GM10847 (cell line): Measurements from ENCODE around the gene TP53BP2.

Source experiments
- POLR2A ChIP-seq: IDR thresholded peaks from 2 replicates; pipeline ENCODE4 v1.6.1; 2011; ENCODE audit not compliant: insufficient read length; ENCODE audit errors: extremely low read depth

TP53BP2 gene

DNA sequence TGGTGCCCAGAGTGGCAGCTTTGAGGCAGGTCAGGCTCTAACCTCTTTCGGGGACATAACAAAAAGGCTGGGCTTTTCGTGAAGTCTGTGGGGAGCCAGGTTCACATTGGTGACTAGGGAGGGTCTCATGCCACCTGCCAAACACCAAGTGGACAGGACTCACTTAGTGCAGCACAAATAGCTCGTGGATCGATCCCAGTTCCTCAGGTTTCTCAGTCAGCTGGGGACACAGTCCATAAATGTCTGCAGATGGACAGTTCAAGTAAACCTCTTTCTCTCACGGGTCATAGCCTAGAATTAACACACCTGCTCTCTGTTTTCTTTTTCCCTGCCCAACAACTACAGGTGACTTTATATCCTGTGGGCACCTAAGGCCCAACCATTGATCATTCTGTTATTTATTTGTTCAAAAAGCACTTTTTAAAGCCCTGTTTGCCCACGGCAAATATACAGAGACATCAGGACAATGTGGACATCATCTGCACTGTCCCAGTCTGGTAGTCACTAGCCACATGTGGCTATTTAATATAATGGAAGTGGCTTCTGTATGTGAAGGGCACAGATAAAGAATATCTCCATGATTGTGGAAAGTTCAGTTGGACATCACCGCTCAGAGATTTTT lies 79.9 kb downstream of the TP53BP2 start:
- TF ChIP-seq POLR2A: no peak

DNA sequence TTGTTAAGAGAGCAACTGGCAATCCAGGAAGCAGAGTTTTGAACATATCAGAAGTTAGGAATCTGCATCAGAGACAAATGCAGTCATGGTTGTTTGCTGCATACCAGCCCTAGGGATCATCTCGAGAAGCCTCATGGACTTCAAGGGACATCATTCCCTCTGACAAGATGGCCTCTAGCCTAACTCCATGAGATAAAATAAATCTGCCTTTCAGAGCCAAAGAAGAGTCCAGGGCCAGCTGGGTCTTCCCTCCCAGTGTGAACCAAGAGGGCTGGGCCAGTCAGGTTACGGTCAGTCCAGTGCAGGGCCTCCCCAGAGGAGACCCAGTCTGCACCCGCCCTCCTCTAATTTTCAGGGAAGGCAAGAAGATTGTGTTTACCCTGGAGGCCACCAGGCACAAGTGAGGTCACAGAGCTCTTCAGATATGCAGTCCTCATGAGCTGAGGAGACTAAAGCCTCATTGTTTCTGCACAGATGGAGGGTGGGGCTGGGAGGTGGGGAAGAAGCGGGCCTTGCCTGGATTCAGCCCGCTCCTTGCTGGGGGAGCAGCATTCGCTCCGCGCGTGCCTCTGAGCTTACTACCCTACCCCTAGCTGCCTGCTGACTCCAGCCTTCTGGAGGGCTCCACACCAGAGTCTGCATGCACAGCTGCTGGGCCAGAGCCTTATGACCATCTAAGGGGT lies 80.6 kb downstream of the TP53BP2 start:
- no peak for TF ChIP-seq POLR2A

DNA sequence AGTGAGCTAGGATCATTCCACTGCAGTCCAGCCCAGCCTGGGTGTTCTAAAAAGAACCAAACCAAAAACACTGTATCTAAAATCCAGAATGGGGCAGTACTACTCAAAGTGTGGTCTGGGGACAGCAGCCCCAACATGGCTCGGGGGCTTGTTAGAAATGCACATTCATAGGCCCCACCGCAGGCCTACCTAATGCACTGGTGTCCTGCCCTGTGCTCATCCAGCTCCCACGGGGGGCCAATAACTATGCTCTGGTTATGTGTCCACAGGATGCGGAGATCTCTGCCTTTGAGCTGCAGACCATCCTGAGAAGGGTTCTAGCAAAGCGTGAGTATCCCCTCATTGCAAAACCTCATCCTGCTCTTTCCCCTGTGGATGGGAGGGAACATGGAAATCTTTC lies 81.9 kb downstream of the TP53BP2 start:
- TF ChIP-seq POLR2A: no peak

DNA sequence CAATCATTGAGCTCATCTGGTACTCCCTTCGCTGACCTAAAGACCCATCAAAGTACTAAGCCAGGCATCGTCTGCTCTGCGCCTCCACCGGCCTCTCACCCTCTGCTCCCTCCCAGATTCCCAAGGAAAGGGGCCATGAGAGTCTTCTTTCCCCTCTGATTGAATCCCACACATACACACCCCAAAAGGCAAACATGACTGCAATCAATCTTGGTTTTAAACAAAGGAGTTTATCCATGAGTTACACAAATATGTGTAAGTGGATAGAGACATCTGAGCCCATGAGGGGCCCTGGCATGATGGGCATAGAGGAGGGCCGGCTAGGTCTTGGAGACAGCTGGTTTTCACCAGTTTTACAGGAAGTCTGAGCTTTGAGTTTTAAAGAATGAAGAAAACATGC lies 82.5 kb downstream of the TP53BP2 start:
- no peak for TF ChIP-seq POLR2A

DNA sequence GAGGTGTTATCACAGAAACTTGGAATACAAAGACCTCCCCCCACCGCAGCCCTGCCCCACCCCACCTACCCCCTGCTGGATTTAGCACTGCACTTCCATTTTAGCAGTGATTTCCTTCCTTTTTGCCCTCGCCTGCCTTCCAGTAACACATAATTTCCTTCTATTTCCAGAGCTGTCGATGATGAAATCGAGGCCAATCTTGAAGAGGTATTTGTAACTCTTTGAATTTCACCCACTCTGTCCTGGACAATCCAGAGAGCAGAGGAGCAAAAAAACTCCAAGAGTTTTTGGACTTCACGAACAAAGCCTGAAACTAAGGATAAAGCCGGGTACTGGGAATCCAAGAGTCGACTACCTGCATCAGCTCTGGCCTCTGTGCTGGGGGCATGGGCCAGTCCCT lies 84.3 kb downstream of the TP53BP2 start:
- TF ChIP-seq POLR2A: no peak

DNA sequence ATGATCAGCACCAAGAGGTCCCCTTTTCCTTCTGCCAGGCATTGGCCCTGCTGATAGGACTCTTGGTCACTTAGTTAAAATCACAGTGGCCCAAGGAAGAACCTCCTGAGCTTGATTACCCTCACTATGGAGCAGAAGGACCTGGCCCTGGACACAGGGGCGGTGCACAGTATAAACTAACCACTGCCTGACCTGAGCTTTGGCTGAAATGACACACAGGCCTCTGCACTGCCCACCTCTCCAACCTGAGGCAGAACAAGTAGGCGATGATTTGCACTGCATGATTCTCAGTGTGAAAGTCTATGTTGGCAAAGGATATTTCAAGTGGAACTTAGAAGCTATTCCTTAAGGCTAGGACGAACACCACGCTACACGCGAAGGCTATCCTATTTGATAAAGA lies 84.9 kb downstream of the TP53BP2 start:
- no peak for TF ChIP-seq POLR2A

DNA sequence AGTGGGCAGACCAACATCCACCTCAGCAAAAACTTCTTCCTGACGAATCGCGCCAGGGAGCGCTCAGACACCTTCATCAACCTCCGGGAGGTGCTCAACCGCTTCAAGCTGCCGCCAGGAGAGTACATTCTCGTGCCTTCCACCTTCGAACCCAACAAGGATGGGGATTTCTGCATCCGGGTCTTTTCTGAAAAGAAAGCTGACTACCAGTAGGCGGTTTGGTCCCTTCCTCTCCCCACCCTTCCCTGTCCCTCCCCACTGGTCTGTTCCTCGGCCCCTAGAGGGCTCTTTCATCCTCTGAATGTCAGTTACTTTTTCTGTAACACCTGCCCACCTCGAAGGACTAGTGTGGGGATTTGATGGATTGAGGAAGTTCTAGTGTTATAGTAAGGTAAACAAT lies 86.5 kb downstream of the TP53BP2 start:
- TF ChIP-seq POLR2A: no peak

DNA sequence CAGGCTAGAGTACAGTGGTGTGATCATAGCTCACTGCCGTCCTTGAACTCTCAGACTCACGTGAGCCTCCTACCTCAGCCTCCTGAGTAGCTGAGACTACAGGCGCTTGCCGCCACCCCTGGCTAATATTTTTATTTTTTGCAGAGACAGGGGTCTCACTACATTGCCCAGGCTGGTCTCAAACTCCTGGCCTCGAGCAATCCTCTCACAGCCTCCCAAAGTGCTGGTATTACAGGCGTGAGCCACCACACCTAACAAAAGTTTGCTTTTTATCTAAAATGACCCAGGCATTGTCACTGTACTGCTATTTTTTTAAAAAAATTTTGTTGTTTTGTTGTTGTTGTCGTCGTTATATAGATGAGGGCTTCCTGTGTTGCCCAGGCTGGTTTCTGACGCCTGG lies 87.0 kb downstream of the TP53BP2 start:
- TF ChIP-seq POLR2A: no peak

DNA sequence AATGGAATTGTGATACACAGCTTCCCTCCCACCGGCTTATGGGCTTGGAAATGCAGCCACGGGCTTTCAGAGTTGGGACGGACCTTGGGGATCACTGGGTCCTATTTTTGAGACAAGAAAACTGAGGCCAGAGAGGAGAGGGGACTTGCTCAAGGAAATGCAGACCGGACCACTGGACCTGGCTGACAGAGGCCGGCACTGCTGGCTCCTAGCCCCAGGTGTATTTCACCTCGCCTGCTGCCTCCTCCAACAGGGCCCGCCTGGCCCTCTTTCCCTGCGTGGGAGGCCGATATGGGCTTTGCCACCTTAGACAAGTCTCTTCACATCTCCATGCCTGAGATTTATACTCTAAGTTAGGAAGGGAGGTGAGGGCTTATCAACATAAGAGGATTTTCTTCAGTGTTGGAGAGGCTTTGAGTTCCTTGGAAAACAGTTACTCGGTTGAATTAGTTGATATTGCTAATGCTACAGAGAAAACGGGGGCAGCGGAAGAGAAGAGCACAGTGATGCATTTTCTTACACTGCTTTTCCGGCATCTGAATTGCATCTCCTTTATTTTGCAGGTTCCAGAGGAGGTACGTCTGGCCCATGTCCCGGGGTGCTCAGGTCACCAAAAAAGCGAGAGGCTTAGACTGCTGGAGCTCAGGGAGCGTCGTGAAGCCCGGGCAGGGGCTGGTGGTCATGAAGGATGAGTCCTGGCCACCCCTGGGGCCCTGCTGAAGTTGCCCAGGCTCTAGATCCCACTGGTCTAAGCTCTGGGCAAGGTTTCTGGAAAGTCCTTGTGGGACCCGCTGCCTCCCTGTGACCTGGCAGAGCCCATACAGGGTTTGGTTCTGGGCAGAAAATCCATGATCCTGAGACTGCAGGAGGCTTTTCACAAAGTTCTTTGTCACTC lies 88.7 kb downstream of the TP53BP2 start:
- no peak for TF ChIP-seq POLR2A

DNA sequence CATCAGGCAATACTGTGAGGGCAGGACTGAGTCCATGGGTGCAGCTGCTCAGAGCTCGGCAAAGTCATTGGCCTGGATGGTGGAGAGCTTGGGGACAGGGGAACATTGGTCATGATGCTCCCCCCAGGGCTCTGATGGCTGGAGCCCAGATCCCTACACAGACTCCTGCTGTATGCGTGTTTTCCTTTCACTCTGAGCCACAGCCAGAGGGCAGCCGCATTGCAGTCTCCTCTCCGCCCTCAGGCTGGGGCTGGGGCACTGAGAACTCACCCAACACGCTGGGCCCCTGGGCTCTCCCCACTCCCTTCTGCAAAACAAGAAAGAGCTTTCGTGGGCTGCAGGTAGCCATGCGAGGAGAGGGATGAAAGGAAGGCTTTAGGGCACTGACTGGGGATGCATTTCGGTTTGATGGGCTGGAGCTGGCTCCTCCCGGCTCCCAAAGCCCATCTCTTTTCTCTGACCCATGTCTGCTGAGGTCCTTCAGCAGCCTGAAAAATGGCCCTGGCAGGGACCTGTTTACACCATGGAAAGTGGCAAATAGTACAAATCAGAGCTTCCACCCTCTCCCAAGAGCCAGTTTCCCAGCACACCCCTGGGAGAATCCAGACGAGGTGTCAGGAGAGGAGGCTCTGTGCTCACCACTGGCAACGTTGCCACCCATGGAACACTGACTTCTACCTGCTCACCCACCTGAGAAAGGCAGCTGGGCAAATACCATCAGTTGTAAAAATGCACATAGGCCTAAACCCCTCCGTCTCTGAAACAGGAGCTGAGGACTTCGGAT lies 89.6 kb downstream of the TP53BP2 start:
- no peak for TF ChIP-seq POLR2A

DNA sequence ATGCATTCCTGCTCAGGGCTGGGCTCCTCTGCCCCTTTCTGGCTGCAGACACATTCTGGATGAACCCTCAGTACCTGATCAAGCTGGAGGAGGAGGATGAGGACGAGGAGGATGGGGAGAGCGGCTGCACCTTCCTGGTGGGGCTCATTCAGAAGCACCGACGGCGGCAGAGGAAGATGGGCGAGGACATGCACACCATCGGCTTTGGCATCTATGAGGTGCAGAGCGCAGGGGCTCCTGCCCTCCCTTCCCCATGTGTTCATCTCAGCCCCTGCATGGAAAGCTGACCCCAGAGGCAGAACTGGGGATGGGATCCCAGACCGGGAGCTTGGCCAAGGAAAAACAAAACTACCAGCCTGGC lies 90.3 kb downstream of the TP53BP2 start:
- TF ChIP-seq POLR2A: no peak

DNA sequence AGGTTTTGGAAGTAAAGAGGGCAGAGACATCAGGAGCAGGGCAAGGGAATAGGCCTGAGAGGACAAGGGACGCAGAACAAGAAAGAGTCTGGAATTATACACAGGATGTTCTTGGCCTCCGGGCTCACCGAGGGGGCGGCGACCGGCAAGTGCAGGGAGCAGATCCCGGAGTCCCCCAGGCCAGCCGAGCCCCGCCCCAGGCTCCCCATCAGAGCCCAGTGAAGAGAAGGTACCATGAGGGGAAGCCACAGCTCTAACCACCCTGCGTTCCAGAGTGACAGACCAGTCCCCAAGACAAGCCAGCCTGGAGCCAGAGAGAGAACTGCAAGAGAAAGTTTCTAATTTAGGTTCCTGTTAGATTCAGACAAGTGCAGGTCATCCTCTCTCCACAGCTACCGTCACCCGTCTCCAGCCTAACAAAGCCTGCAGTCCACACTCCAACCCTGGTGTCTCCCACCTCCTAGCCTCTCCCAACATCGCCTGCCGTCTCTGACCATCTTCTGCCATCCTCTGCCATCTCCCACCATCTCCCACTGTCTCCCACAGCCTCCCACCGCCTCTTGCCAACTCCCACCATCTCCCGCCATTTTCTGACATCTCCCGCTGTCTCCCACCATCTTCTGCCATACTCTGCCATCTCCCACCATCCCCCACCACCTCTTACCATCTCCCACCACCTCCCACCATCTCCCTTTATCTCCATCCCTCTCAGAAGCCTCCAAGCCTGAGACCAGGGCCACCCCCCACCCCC lies 90.9 kb downstream of the TP53BP2 start:
- no peak for TF ChIP-seq POLR2A

DNA sequence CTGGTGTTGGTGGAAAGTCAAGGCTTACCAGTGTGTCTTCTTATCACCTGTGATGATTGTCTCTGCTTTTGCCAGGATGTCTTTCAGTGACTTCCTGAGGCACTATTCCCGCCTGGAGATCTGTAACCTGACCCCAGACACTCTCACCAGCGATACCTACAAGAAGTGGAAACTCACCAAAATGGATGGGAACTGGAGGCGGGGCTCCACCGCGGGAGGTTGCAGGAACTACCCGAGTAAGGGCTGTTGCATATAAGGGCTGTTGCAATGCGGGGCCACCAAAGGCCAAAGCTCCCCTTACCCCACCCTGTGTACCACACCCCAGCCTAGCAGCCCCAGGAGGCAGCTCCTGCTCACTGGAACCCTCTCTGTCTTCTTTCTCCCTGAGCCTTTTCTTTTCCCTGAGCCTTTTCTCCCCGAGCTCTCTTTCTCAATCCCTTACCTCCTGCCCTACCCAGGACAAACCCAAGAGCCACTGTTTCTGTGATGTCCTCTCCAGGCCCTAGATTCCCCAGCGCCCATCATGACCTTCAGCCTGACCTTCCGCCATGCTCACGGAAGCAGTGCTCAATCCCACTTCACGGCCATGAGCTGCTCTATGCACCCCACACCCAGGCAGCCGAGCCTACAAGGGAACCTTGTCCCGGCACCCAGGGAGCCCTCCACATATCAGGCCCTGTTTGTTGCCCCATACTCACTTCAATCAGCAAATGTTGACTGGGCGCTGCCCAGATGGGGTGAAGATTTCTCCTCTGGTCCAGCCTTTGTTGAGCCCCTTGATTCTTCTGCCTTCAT lies 92.8 kb downstream of the TP53BP2 start:
- TF ChIP-seq POLR2A: no peak

DNA sequence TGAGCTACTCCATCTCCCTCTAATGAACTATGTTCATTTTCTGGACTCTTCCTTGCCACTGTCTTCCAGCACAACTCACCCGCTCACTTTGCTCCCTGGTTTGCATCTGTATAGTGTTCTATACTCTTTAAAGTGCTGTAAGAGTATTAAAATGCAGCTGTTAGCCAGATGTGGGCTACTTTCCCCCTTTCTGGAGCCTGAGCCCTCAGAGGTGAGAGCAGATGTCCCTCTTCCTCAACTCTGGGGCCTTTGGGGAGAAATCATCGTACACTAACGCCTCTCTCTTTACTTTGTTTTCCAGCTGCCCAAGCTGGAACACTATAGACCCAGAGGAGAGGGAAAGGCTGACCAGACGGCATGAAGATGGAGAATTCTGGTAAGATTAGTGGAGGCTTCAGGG lies 94.1 kb downstream of the TP53BP2 start:
- TF ChIP-seq POLR2A: no peak
